SK-N-SH treated with all-trans-retinoic acid at 6 μM for 48 hours (cell line): ENCODE measurements around the gene KRTDAP.

Experiments
- ARNTL ChIP-seq: fragments of 450-650 bp; formaldehyde crosslinking; IDR thresholded peaks from 2 replicates; pipeline ENCODE4 v1.5.0; 2020; ENCODE audit warnings: low read depth, mild to moderate bottlenecking, moderate library complexity, borderline replicate concordance
- BACH2 ChIP-seq: fragments of 250-450 bp; sonication (Bioruptor Pico); IDR thresholded peaks from 2 replicates; pipeline ENCODE4 v1.9.0; 2021; ENCODE audit warnings: mild to moderate bottlenecking, borderline replicate concordance
- CREB5 ChIP-seq: fragments of 250-450 bp; sonication (Bioruptor Pico); IDR thresholded peaks from 2 replicates; pipeline ENCODE4 v1.5.1; 2020; ENCODE audit warnings: low read depth, mild to moderate bottlenecking, moderate library complexity
- CSDC2 ChIP-seq: fragments of 250-450 bp; sonication (Bioruptor Pico); IDR thresholded peaks from 2 replicates; pipeline ENCODE4 v1.5.0; 2020; ENCODE audit warnings: mild to moderate bottlenecking, moderate library complexity
- CSRNP3 ChIP-seq: fragments of 250-450 bp; sonication (Bioruptor Pico); IDR thresholded peaks from 2 replicates; pipeline ENCODE4 v1.5.1; 2021; ENCODE audit warnings: mild to moderate bottlenecking, moderate library complexity
- GLIS3 ChIP-seq: fragments of 250-450 bp; sonication (Bioruptor Pico); IDR thresholded peaks from 2 replicates; pipeline ENCODE4 v1.5.0; 2020; ENCODE audit warnings: mild to moderate bottlenecking, moderate library complexity
- ISL1 ChIP-seq: fragments of 250-450 bp; sonication (Bioruptor Pico); IDR thresholded peaks from 2 replicates; pipeline ENCODE4 v2.1.2; 2022; ENCODE audit warnings: mild to moderate bottlenecking, moderate library complexity
- OSR1 ChIP-seq: fragments of 250-450 bp; sonication (Bioruptor Pico); IDR thresholded peaks from 2 replicates; pipeline ENCODE4 v1.8.0; 2022; ENCODE audit warnings: moderate library complexity, mild to moderate bottlenecking, inconsistent platforms
- PATZ1 ChIP-seq: fragments of 250-450 bp; sonication (Bioruptor Pico); IDR thresholded peaks from 2 replicates; pipeline ENCODE4 v1.8.0; 2020; ENCODE audit warnings: mild to moderate bottlenecking, moderate library complexity, borderline replicate concordance
- POU6F1 ChIP-seq: fragments of 250-450 bp; sonication (Bioruptor Pico); IDR thresholded peaks from 2 replicates; pipeline ENCODE4 v1.8.0; 2021; ENCODE audit warnings: low read depth, mild to moderate bottlenecking, moderate library complexity, borderline replicate concordance
- SNAI2 ChIP-seq: fragments of 250-450 bp; sonication (Bioruptor Pico); IDR thresholded peaks from 2 replicates; pipeline ENCODE4 v1.5.0; 2020; ENCODE audit warnings: mild to moderate bottlenecking, moderate library complexity
- ZFP3 ChIP-seq: fragments of 250-450 bp; sonication (Bioruptor Pico); IDR thresholded peaks from 2 replicates; pipeline ENCODE4 v1.5.0; 2020; ENCODE audit warnings: mild to moderate bottlenecking, moderate library complexity
- ZFP30 ChIP-seq: fragments of 450-650 bp; formaldehyde crosslinking; IDR thresholded peaks from 2 replicates; pipeline ENCODE4 v1.5.0; 2022; ENCODE audit warnings: mild to moderate bottlenecking, moderate library complexity

- TF ChIP-seq CSRNP3 (no peak), ZFP3 (CRISPR knock-in tag) (no peak), PATZ1 (CRISPR knock-in tag) (no peak), SNAI2 (CRISPR knock-in tag) (no peak), CREB5 (CRISPR knock-in tag) (no peak), ISL1 (CRISPR knock-in tag) (no peak), CSDC2 (no peak), OSR1 (CRISPR knock-in tag) (no peak), BACH2 (no peak), GLIS3 (CRISPR knock-in tag) (no peak), POU6F1 (CRISPR knock-in tag) (no peak), ZFP30 (no peak), ARNTL (CRISPR knock-in tag) (no peak)
Measured at GRCh38 chr19:35486268-35486708, 4.0 kb downstream of the KRTDAP start.
